ENCODE measurements around the gene TRIM54. TPM values are rescaled to one million over a fixed set of nuclear protein-coding genes. Genes with fewer than 3 reads are reported as not detected.
"Not testable (repeated sequence)": the region's sequence is repeated elsewhere in the genome, so short reads cannot be mapped to it uniquely, and the experiment has no call there.

Gene TRIM54
- total RNA-seq, 4 donors from 2014 or later = 0.21 to 2.7 (median 1.3) TPM

GRCh38 chr2:27298391-27299080 is 16.3 kb downstream of the TRIM54 start:
- H3K27ac ChIP-seq = no peak overlapping the region
- no peak for DNase-seq (ENCODE audit: low spot score in 2 of 2)
- peaks cover 0 to 8% (median 0%) of the 10 kb centered on the region in 4 donors for H3K4me1 ChIP-seq
- H3K27me3 ChIP-seq = no peaks in the 10 kb centered on the region
- no peaks in the 10 kb centered on the region for H3K36me3 ChIP-seq
- no peak for TF ChIP-seq POLR2A (IDR thresholded peaks at IDR 0.05)
- TF ChIP-seq EP300 (IDR thresholded peaks at IDR 0.05) = no peak
- TF ChIP-seq, protein P1, sequence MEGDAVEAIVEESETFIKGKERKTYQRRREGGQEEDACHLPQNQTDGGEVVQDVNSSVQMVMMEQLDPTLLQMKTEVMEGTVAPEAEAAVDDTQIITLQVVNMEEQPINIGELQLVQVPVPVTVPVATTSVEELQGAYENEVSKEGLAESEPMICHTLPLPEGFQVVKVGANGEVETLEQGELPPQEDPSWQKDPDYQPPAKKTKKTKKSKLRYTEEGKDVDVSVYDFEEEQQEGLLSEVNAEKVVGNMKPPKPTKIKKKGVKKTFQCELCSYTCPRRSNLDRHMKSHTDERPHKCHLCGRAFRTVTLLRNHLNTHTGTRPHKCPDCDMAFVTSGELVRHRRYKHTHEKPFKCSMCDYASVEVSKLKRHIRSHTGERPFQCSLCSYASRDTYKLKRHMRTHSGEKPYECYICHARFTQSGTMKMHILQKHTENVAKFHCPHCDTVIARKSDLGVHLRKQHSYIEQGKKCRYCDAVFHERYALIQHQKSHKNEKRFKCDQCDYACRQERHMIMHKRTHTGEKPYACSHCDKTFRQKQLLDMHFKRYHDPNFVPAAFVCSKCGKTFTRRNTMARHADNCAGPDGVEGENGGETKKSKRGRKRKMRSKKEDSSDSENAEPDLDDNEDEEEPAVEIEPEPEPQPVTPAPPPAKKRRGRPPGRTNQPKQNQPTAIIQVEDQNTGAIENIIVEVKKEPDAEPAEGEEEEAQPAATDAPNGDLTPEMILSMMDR (IDR thresholded peaks at IDR 0.05) = no peak
- H3K9me3 ChIP-seq = no peaks in the 10 kb centered on the region
- no peak overlapping the region for H3K4me3 ChIP-seq
- WGBS, 2 donors = 82 to 85% methylated on average over 18 of the region's 18 CpGs

GRCh38 chr2:27300606-27301005 is 18.4 kb downstream of the TRIM54 start:
- not testable (repeated sequence) for DNase-seq (ENCODE audit: low spot score in 2 of 2); H3K27ac ChIP-seq; H3K36me3 ChIP-seq; H3K9me3 ChIP-seq; H3K4me3 ChIP-seq; H3K4me1 ChIP-seq
- 82 to 85% methylated on average over 4 of the region's 4 CpGs for WGBS, 2 donors
- peaks cover 0 to 14% of the 10 kb centered on the region in 2 donors for H3K27me3 ChIP-seq

- Histone ChIP-seq H3K27ac (no peak overlapping the region), H3K4me1 (peaks cover 0 to 29% (median 12%) of the 10 kb centered on the region in 4 donors), H3K36me3 (peaks cover 0 to 8% (median 0%) of the 10 kb centered on the region in 3 donors), H3K27me3 (peaks cover 0 to 42% of the 10 kb centered on the region in 2 donors), H3K9me3 (no peaks in the 10 kb centered on the region), H3K4me3 (peak overlapping the region in 3 of 4 donors; percentile 2 to 41 (median 17))
- peak in 1 of 2 donors; percentile 33 for DNase-seq (ENCODE audit: low spot score in 2 of 2)
- TF ChIP-seq, protein P1 (IDR thresholded peaks at IDR 0.05) = peak; percentile 73 to 87 (median 74)
- TF ChIP-seq POLR2A (IDR thresholded peaks at IDR 0.05) (no peak), EP300 (IDR thresholded peaks at IDR 0.05) (no peak)
- 25 to 26% methylated on average over 25 of the region's 25 CpGs for WGBS, 2 donors
These were observed 21.1 kb downstream of the TRIM54 start for GRCh38 chr2:27303093-27304025.

DNA sequence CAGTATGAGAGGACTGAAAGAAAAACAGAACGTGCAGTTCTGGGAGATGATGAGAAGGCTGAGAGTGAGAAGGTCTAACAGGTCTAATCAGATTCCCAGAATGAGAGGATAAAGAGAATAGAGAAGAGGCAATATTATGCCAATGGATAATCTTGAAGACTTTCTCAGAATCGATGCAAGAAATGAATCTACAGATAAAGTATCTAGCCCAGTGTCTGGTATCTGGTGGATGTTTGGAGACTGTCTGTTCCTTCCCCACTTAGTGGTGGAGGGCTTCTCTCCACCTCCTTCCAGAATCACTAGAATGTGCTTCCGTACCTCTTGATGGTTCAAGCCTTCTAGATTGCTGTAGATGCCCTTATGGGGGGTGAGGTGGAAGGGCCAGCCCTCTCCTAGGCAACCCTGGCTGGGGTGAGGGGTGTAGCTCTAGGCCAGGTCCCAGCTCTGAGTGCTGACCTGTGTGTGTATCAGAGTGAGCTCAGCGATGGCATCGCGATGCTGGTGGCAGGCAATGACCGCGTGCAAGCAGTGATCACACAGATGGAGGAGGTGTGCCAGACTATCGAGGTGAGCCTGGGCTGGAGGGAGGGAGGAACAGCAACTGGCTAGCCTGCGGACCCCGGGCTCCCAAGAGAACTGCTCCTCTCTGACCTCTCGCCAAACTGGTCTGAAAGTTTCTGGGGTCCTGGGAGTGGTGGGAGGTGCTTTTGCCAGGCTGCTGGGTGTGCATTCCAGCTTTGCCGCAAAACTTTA is 22.4 kb downstream of the TRIM54 start:
- H3K36me3 ChIP-seq = peaks cover 0 to 22% (median 0%) of the 10 kb centered on the region in 3 donors
- peaks cover 0 to 32% (median 12%) of the 10 kb centered on the region in 4 donors for H3K4me1 ChIP-seq
- peaks cover 0 to 46% of the 10 kb centered on the region in 2 donors for H3K27me3 ChIP-seq
- no peak for DNase-seq (ENCODE audit: low spot score in 2 of 2)
- no peak overlapping the region for H3K4me3 ChIP-seq
- no peak overlapping the region for H3K27ac ChIP-seq
- WGBS, 2 donors = 85% methylated on average over 13 of the region's 13 CpGs
- no peaks in the 10 kb centered on the region for H3K9me3 ChIP-seq
- TF ChIP-seq EP300 (IDR thresholded peaks at IDR 0.05) (no peak), POLR2A (IDR thresholded peaks at IDR 0.05) (no peak)
- TF ChIP-seq, protein P1 (IDR thresholded peaks at IDR 0.05) = no peak

- Histone ChIP-seq H3K9me3 (no peaks in the 10 kb centered on the region), H3K27ac (no peak overlapping the region), H3K36me3 (peaks cover 0 to 30% (median 0%) of the 10 kb centered on the region in 3 donors), H3K4me1 (peaks cover 0 to 32% (median 12%) of the 10 kb centered on the region in 4 donors), H3K4me3 (no peak overlapping the region), H3K27me3 (peaks cover 0 to 46% of the 10 kb centered on the region in 2 donors)
- WGBS, 2 donors = 89 to 94% methylated on average over 15 to 16 of the region's 16 CpGs
- TF ChIP-seq, protein P1 (IDR thresholded peaks at IDR 0.05) = no peak
- no peak for TF ChIP-seq POLR2A (IDR thresholded peaks at IDR 0.05)
- no peak for TF ChIP-seq EP300 (IDR thresholded peaks at IDR 0.05)
- no peak for DNase-seq (ENCODE audit: low spot score in 2 of 2)
These were observed 23.3 kb downstream of the TRIM54 start for GRCh38 chr2:27305516-27305915.

Measured in tibial nerve (tissue), 4 donors.